Choroid plexus epithelial cell (primary cell): ENCODE results near the gene MAD1L1.

Source experiments
- DNase-seq: peaks from one replicate; pipeline ENCODE4 v3.0.0-alpha.2; 2010; ENCODE audit warnings: low read depth
- H3K4me3 ChIP-seq: 2 replicates; pipeline ENCODE4 v1.5.1; 2011; ENCODE audit warnings: low read depth, mild to moderate bottlenecking, control low read depth, low read length, moderate library complexity
- TF ChIP-seq, protein P1 (sequence below): conservative IDR thresholded peaks from 2 replicates; pipeline ENCODE4 v1.5.1; 2011; ENCODE audit warnings: low read depth, mild to moderate bottlenecking, control low read depth, inconsistent platforms, low read length, moderate library complexity

Gene MAD1L1

DNA sequence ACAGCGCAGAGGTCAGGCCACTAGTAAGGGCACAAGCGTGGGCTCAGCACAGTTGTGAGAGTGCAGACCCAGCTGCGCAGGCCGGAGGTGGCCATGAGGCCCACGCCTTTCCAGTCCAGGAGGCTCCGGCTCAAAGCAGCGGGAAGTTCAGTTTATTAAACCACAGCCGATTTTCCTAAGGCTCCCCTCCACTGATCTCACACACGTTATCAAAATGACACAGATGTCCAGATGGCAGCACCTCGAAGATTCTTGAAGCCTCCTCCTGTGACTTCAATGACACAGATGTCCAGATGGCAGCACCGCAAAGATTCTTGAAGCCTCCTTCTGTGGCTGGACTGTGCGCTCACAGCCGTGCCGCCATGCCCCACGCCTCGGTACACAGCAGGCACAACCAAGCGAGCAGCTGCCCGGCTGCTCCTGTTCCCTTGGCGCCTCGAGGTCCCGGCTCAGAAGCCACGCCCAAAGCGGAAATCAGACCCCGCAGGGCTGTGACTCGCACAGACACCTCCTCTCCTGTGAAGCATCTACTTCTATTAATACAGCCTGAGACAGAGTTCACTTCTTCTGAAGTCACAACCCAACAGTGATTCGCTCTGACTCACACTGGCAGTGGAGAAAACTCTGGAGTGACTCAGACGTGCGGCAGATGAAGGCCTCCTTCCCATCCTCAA is 122.7 kb downstream of the MAD1L1 start:
- peak; percentile 91 for DNase-seq
- H3K4me3 ChIP-seq: no peak overlapping the region
- TF ChIP-seq, protein P1, sequence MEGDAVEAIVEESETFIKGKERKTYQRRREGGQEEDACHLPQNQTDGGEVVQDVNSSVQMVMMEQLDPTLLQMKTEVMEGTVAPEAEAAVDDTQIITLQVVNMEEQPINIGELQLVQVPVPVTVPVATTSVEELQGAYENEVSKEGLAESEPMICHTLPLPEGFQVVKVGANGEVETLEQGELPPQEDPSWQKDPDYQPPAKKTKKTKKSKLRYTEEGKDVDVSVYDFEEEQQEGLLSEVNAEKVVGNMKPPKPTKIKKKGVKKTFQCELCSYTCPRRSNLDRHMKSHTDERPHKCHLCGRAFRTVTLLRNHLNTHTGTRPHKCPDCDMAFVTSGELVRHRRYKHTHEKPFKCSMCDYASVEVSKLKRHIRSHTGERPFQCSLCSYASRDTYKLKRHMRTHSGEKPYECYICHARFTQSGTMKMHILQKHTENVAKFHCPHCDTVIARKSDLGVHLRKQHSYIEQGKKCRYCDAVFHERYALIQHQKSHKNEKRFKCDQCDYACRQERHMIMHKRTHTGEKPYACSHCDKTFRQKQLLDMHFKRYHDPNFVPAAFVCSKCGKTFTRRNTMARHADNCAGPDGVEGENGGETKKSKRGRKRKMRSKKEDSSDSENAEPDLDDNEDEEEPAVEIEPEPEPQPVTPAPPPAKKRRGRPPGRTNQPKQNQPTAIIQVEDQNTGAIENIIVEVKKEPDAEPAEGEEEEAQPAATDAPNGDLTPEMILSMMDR: no peak

DNA sequence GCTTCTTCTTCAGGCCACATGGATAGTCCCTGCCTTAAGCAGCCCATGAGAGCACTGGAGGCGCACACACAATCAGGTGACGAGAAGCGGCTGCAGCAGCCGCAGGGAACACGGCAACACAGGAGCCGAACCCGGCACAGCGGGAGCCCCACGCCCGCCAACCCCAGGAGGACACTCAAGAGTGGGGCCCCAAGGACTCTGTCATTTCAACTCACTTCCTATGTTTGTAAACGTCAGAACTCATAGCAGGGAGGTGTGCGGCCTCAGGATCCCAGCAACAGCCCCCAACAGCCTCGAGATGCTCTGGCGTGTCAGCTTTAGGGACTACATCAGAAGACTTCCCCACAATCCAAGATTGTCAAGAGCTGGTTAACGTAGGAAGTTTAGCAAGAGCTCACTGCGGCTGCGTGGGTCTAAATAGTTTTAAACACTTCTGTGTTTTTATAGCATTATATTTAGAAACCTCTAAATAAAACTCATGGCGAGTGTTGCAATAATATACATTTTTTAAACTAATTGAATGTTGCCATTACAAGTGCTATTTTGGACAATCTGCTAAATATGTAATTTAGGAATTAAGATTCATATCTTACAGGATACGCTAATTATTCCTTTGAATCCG is 123.4 kb downstream of the MAD1L1 start:
- peak; percentile 44 for DNase-seq
- H3K4me3 ChIP-seq: no peak overlapping the region
- TF ChIP-seq, protein P1: no peak

DNA sequence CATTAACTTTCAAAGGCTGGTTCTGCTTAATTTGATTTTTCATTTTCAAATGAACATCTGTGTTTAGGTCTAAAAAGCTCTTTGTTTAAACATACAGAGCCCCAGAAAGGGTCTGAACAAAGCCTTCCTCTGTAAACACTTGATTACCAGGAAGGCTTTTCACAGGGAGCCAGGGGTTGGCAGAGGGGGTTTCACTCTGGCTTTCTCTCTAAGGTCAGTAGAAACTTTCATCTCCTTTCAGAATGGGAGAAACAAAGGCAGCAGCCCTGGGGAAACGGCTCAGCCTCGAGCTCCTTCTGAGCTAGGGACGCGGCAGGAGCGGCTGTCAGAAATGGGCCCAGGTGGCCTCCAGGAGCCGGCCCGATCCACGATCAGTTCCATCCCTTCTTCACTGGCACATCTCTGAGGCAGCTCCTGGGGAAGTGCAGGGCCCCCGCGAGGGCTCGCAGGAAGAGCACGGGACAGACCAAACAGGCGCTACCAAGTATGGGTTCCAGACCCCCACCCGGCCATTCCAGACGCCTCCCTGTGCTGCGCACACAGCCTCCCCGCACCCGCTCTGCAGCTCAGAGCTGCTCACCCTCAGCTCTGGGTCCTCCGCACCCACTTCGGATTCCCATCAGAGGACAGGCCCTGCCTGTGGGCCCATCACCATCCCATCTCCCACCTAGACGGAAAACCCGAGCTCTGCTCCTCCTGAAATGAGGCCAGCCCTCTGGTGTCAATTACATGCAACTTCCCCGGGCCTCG is 124.1 kb downstream of the MAD1L1 start:
- TF ChIP-seq, protein P1: peak; percentile 28
- DNase-seq: no peak
- no peak overlapping the region for H3K4me3 ChIP-seq

DNA sequence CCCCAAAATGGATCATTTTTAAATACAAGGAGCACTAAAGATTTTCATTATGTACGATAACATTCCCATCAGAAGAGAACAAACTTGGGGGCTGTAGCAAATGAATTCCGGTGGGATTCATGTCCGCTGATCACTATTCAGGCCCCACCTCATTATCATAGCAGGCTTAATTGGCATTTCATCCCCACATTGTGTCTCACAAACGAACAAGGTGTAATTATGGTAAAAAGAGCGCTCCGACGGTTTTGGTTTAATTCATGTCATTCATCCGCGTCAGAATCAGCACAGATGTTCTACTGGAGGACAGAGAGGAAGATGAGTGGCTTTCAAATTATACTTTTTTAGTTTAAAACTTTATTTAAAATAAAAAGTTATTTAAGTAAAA is 124.7 kb downstream of the MAD1L1 start:
- DNase-seq: no peak
- no peak overlapping the region for H3K4me3 ChIP-seq
- TF ChIP-seq, protein P1: no peak

DNA sequence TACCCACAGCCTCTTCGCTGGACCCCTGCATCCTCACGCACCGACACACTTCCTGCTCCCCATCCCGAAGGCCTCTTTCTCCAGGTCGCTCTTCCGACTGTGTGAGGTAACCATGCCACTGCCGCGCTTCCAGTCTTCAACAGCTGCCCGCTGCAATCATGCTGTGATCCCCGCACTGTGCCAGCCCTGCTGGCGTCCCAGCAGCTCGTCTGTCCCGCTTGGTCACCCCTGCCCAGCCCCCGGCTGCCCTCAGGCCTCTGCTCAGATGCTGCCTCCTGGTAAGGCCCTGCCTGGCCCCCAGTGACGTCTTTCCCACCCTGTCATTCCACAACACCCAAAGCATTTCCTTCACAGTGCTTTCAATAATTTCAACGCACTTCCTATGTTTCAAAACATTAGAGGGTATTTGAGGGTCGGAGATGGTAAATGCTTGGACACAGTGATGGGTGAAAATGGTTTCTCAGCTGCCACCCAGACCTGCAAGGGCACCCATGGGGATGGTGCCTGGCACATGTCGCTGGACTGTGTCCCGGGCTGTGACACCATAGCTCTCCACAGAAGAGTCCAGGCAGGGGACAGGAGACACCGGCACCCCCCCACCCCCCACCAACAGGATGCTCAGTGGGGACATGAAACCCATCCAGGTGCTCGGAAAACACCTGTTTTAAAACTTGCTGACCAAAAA is 125.2 kb downstream of the MAD1L1 start:
- TF ChIP-seq, protein P1: no peak
- peak; percentile 58 for DNase-seq
- H3K4me3 ChIP-seq: no peak overlapping the region

DNA sequence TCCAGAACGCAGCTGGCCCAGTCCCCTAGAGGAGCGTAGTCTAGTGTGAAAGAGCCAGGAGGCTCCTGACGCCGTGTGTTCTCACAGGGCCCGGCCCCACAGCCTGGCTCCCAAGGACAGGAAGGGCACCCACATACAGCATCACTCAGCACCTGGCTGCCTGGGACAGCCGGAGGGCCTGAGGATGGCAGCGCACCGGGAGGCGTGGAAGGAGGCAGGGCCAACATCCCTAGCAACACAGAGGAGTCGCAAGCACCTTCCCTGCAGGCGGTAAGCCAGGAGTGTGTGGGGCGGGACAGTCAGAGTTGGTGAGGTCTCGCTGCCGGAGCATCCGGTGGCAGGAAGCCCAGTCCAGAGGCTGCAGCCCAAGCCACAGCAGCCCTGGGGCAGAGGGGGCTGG is 125.8 kb downstream of the MAD1L1 start:
- DNase-seq: peak; percentile 63
- TF ChIP-seq, protein P1: no peak
- no peak overlapping the region for H3K4me3 ChIP-seq
